IPS-20b (cell line): ENCODE data around the gene TSR3.
"Not testable (repeated sequence)": the region's sequence is repeated elsewhere in the genome, so short reads cannot be mapped to it uniquely, and the experiment has no call there.

Source experiments
- H3K27ac ChIP-seq: one replicate; pipeline ENCODE4 v1.5.1; 2013; ENCODE audit warnings: low read length
- H3K27me3 ChIP-seq: 2 replicates; pipeline ENCODE4 v1.6.1; 2013; ENCODE audit warnings: mild to moderate bottlenecking, low read length, inconsistent platforms; ENCODE audit not compliant: insufficient read depth
- H3K36me3 ChIP-seq: 2 replicates; pipeline ENCODE4 v1.6.1; 2013; ENCODE audit warnings: low read depth, mild to moderate bottlenecking, inconsistent platforms, low read length, moderate library complexity; ENCODE audit not compliant: insufficient read depth
- H3K4me1 ChIP-seq: 2 replicates; pipeline ENCODE4 v1.6.1; 2013; ENCODE audit warnings: mild to moderate bottlenecking, control low read depth, inconsistent platforms, low read length, moderate library complexity; ENCODE audit not compliant: insufficient read depth
- H3K4me3 ChIP-seq: 2 replicates; pipeline ENCODE4 v1.5.1; 2013; ENCODE audit warnings: mild to moderate bottlenecking, low read length, inconsistent platforms
- H3K9ac ChIP-seq: 2 replicates; pipeline ENCODE4 v1.6.1; 2013; ENCODE audit warnings: low read depth, mild to moderate bottlenecking, inconsistent platforms, low read length, moderate library complexity
- H3K9me3 ChIP-seq: 2 replicates; pipeline ENCODE4 v1.6.1; 2013; ENCODE audit warnings: mild to moderate bottlenecking, low read depth, low read length, inconsistent platforms; ENCODE audit not compliant: insufficient read depth

Gene TSR3

DNA sequence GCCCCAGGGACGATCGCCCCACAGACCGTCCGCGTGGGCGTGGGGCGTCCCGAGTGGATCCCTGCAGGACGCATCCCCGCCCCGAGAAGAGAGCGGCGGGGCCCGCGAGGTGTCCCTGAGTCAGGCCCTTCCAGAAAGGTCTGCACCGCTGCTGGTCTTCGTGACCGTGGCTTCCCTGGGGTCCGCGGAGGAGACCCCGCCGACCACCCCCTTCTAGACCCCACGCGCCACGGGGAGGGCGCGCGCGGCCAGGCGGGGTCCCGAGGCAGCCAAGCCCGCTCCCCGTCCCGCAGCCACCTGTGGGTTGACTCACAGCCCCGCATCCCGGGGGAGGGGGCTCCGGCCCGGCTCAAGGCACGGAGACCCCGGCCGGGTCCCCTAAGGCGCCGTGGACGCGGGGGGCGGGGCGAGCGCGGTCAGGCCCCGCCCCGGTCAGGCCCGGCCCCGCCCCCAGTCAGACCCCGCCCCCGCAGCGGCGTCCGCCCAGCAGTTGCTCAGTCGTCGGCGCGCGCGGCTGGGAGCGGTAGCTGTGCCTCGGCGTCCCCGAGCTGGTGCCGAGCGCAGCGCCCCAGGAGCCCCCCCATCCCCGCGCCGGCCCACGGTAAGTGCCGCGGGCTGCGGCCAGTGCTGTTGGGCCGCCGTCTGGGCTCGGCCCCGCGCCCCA is 18.4 kb downstream of the TSR3 start, which contains the start of gene BAIAP3:
Gene BAIAP3 (plus strand): TSS at position 497 of the 664 bp plus-strand sequence. CDS start 4,905 bp downstream, outside the sequence.
- H3K4me1 ChIP-seq = peaks cover 5% of the 10 kb centered on the region; the same call in 1 of the 2 replicates
- peak within 1 kb of the TSS; percentile 50; the same call in 1 of the 2 replicates for H3K4me3 ChIP-seq
- no peak within 1 kb of the TSS for H3K27ac ChIP-seq
- peaks cover 6% of the 10 kb centered on the region; the same call in 1 of the 2 replicates for H3K9me3 ChIP-seq
- no peak within 1 kb of the TSS for H3K9ac ChIP-seq
- peaks cover 64% of the 10 kb centered on the region for H3K27me3 ChIP-seq
- H3K36me3 ChIP-seq = no peaks in the 10 kb centered on the region

DNA sequence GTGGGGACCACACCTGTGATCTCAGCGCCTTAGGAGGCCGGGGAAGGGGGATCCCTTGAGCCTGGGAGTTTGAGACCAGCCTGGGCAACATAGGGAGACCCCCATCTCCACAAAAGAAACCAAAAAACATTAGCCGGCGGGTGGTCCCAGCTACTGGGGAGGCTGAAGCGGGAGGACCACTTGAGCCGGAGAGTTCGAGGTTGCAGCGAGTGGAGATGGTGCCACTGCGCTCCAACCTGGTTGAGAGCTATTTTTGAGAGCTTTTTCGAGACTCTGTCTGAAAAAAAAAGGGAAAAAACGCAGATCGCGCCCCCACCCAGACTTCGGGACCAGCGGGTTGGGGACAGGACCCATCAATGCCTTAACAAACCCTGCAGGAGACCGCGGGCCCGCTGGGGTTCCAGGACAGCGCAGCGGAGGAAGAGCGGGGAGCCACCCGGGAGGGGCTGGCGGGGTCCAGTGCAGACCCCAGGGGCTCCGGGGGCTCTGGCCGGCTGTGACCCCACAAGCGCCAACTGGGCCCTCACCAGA is 19.0 kb downstream of the TSR3 start:
- H3K27ac ChIP-seq = no peak overlapping the region
- no peak overlapping the region for H3K9ac ChIP-seq
- H3K9me3 ChIP-seq = peaks cover 6% of the 10 kb centered on the region; the same call in 1 of the 2 replicates
- H3K36me3 ChIP-seq = no peaks in the 10 kb centered on the region
- peak overlapping the region; percentile 50; the same call in 1 of the 2 replicates for H3K4me3 ChIP-seq
- H3K27me3 ChIP-seq = peaks cover 62% of the 10 kb centered on the region
- peaks cover 5% of the 10 kb centered on the region; the same call in 1 of the 2 replicates for H3K4me1 ChIP-seq

DNA sequence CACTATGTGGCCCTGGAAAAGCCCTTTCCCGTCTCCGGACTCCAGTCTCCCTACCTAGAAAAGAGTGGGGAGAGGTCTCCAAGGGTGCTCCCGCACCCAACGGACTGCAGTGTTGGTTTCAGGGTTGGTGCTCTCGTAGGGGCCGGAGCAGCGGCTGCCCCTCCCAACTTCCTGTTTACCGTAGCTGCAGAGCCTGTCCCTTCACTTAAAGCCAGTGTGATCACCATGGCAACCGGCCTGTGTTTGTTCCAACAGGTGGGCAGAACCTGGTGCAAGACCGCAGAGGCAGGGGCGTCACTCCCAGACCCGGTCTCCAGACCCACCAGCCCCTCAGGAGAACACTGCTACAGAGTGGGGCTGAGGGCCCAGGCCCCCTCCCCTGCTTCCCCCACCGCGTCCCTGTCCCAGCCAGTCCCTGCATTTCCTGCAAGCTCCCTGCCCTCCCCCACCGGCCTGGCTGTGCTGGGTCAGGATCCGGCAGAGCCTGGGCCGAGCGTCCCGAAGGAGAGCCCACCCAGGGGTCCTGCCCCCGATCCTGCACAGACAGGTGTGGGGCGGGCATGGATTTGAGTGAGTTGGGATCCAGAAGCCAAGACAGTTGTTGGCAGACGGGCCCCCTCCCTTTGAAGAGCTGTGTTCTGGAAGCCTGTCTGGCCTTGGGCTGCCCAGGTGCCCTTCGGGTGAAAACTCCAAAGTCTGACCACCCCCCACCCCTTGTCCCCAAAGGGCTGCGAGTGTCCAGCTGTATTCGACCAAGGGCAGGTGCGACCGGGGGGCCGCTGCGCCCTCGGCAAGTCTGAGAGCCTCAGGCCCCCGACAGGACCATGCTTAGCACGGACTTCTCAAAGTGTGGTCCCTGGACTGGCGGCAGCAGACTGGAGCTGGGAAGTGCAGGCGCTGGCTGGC is 19.7 kb downstream of the TSR3 start:
- Histone ChIP-seq H3K9me3 (peaks cover 6% of the 10 kb centered on the region; the same call in 1 of the 2 replicates), H3K27ac (no peak overlapping the region), H3K9ac (peak overlapping the region; percentile 50; the same call in 1 of the 2 replicates), H3K36me3 (no peaks in the 10 kb centered on the region), H3K4me3 (peak overlapping the region; percentile 50; the same call in 1 of the 2 replicates), H3K27me3 (peaks cover 59% of the 10 kb centered on the region), H3K4me1 (peaks cover 5% of the 10 kb centered on the region; the same call in 1 of the 2 replicates)

DNA sequence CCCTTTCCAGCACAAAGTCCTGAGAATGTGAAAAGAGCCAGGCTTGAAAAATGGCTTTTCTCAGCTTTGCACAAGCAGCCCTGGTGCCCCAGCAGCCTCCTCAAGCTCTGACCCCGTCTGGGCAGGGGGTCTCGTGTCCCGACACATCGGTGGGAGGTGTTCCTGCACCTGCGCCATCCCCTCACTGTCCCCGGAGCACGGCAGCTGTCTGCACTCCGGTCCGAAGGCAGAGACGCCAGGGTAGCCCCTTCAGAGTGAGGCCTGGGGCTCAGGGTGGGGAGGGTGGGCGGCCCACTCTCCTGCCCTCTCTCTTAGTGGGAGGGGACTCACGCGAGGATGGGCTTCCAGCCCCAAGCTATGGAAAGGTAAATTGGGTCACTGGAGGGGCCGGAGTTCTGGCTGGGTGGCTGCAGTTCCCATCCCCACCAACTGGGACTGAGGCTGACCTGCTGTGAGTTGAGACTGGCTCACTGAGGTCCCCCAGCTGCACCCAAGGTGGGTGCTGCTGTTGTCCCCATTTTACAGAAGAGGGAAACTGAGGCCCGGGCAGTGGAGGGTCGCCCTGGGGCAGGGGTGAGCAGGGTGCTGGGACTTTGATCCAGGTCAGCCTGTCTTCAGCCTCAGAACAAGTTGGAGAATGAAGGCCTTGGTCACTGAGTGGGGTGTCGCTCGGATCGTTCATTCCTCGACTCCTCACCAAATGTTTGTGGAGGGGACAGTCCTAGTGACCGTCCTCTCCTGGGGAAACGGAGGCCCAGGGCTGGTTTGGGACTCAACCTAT is 20.6 kb downstream of the TSR3 start:
- peaks cover 5% of the 10 kb centered on the region; the same call in 1 of the 2 replicates for H3K4me1 ChIP-seq
- H3K9me3 ChIP-seq = peaks cover 6% of the 10 kb centered on the region; the same call in 1 of the 2 replicates
- H3K36me3 ChIP-seq = no peaks in the 10 kb centered on the region
- H3K9ac ChIP-seq = peak overlapping the region; percentile 50; the same call in 1 of the 2 replicates
- peak overlapping the region; percentile 50; the same call in 1 of the 2 replicates for H3K4me3 ChIP-seq
- H3K27ac ChIP-seq = no peak overlapping the region
- H3K27me3 ChIP-seq = peaks cover 50% of the 10 kb centered on the region

DNA sequence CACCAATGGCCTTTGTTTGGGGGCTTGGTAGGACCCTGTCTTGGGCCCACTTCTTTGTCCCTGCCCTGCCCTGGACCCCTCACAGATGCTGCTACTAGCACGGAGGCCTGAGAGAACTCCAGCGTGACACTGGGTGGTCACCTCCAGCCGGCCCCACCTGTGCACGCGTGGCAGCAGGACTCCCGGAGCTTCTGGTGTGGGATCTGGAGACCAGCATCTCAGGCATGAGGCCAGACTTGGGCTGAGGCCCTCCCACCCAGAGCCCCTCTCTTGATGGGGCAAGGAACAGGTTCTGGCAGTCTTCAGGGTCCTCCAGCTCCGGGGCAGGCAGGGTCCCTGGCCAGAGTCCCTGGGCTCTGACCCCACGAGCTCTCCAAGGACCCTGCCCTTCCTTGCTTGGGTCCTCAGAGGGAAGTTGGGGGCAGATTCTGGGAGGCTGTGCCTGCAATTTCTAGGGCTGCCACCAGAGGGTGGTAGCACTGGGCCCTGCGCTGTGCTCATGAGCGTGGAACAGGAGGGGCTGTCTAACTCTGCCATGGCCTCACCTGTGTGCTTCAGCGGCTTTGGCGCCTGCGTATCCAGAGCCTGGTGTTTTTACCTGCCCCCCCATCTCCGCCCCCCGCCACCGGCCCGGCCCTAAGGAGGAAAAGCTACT is 21.3 kb downstream of the TSR3 start:
- H3K4me3 ChIP-seq = no peak overlapping the region
- H3K4me1 ChIP-seq = peaks cover 5% of the 10 kb centered on the region; the same call in 1 of the 2 replicates
- H3K27me3 ChIP-seq = peaks cover 43% of the 10 kb centered on the region
- peaks cover 6% of the 10 kb centered on the region; the same call in 1 of the 2 replicates for H3K9me3 ChIP-seq
- H3K36me3 ChIP-seq = no peaks in the 10 kb centered on the region
- H3K9ac ChIP-seq = no peak overlapping the region
- H3K27ac ChIP-seq = no peak overlapping the region

DNA sequence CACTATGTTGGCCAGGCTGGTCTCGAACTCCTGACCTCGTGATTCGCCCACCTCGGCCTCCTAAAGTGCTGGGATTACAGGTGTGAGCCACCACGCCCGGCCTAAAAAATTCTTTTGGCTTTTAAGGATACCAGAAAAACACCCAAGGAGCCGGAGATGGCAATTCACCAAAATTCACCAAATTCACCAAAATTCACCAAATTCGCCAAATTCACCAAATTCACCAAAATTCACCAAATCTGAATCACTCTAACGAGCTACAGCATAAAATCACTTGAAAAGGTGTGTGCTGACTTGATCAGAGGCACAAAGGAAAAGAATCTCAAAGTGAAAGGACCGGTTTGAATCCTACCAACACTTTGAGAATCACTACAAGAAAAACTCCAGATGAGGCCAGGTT is 22.7 kb downstream of the TSR3 start:
- not testable (repeated sequence) for H3K27ac ChIP-seq, H3K9me3 ChIP-seq, H3K9ac ChIP-seq, H3K4me1 ChIP-seq, H3K4me3 ChIP-seq
- H3K27me3 ChIP-seq = peaks cover 29% of the 10 kb centered on the region
- peaks cover 12% of the 10 kb centered on the region; the same call in 1 of the 2 replicates for H3K36me3 ChIP-seq

DNA sequence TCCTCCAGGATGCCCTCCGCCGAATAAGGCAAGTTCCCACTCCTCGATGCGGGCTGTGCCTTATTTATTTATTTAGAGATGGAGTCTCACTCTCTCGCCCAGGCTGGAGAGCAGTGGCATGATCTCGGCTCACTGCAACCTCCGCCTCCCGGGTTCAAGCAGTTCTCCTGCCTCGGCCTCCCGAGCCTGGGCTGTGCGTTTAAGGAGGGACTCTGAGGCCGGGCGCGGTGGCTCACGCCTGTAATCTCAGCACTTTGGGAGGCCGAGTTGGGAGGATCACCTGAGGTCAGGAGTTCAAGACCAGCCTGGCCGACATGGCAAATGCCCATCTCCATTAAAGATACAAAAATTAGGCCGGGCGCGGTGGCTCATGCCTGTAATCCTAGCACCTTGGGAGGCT is 23.5 kb downstream of the TSR3 start:
- H3K4me1 ChIP-seq, H3K9me3 ChIP-seq, H3K27ac ChIP-seq, H3K4me3 ChIP-seq, H3K9ac ChIP-seq: not testable (repeated sequence)
- Histone ChIP-seq H3K36me3 (peaks cover 20% of the 10 kb centered on the region), H3K27me3 (peaks cover 20% of the 10 kb centered on the region)

DNA sequence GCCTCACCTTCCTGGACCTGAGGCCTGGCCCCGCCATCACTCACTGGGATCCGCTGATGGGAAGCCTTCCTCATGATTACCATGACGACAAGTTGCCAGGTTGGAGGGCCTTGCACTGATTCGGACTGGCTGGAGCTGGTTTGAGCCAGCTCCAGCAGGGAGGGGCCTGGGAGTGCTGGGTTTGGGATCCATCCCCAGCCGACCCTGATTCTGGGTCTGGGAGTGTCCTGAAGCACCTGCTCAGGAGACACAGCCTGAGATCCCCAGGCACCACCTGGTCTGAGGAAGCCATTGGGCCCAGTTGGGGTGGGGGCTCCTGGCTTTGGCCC is 24.1 kb downstream of the TSR3 start:
- no peak overlapping the region for H3K27ac ChIP-seq
- H3K36me3 ChIP-seq = peaks cover 22% of the 10 kb centered on the region
- H3K4me1 ChIP-seq = peaks cover 5% of the 10 kb centered on the region; the same call in 1 of the 2 replicates

DNA sequence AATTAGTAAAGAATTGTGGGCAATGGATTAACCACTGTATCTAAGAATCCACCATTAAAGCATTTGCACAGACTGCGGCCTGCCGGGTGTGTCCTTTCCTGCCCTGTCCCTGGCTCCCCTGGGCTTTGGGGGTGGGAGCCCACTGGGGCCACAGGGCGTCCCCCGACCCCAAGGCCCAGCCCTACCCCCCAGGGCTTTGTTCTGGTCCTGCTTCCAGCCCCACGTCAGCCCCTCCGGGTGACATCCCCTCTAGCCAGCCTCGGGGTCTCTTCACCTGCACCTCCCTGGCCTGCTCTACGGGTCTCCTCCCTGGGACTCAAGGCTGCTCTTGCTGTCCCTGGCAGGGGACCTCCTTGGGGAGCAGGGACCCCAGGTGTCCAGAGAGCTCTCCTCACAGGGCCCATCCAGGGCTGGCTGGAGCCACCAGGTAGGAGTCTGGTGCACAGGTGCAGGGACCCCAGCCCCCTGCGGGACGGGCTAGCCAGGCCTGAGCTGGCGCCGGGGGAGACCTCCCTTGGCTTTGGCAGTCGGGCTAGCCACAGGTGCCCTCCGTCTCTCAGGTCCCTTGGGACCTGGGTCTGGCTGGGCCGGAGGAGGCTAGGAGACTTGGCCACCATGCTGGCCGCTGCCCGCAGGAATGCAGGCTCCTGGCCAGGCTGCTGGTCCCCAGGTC is 24.6 kb downstream of the TSR3 start:
- Histone ChIP-seq H3K36me3 (peaks cover 26% of the 10 kb centered on the region), H3K9me3 (peaks cover 6% of the 10 kb centered on the region; the same call in 1 of the 2 replicates), H3K27me3 (peaks cover 10% of the 10 kb centered on the region), H3K4me1 (peaks cover 2% of the 10 kb centered on the region; the same call in 1 of the 2 replicates), H3K4me3 (no peak overlapping the region), H3K9ac (no peak overlapping the region), H3K27ac (no peak overlapping the region)

More for the DNA sequence above, 24.1 kb downstream of the TSR3 start:
- peaks cover 6% of the 10 kb centered on the region; the same call in 1 of the 2 replicates for H3K9me3 ChIP-seq
- no peak overlapping the region for H3K4me3 ChIP-seq
- peaks cover 15% of the 10 kb centered on the region for H3K27me3 ChIP-seq
- no peak overlapping the region for H3K9ac ChIP-seq

DNA sequence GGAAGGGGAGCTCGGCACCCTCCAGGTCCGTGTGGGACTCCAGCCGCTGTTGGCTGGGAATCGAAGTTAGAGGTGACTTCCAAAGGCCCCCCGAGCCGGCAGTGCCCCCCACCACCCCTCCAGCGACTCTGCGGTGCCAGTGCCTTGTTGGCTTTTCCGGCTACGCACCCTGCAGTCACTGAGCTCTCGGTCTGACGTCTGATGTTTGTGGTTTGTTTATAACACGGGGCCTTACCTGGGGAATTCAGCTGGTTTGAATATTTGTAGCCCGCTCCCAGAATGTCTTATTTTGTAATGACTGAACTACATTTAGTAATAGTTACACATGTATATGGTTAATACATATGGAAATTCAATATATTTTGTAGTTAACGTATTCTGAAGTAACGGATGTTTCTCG is 25.3 kb downstream of the TSR3 start:
- Histone ChIP-seq H3K27ac (no peak overlapping the region), H3K27me3 (peaks cover 3% of the 10 kb centered on the region; the same call in 1 of the 2 replicates), H3K36me3 (peaks cover 32% of the 10 kb centered on the region), H3K4me1 (no peaks in the 10 kb centered on the region), H3K9ac (no peak overlapping the region), H3K9me3 (peaks cover 6% of the 10 kb centered on the region; the same call in 1 of the 2 replicates), H3K4me3 (no peak overlapping the region)
